Eye (tissue), 1 donor: ENCODE results near the gene SLC66A1.

Experiments used
- DNase-seq: peaks from one replicate; pipeline ENCODE4 v3.0.0-alpha.2; 2015

Gene SLC66A1

DNA sequence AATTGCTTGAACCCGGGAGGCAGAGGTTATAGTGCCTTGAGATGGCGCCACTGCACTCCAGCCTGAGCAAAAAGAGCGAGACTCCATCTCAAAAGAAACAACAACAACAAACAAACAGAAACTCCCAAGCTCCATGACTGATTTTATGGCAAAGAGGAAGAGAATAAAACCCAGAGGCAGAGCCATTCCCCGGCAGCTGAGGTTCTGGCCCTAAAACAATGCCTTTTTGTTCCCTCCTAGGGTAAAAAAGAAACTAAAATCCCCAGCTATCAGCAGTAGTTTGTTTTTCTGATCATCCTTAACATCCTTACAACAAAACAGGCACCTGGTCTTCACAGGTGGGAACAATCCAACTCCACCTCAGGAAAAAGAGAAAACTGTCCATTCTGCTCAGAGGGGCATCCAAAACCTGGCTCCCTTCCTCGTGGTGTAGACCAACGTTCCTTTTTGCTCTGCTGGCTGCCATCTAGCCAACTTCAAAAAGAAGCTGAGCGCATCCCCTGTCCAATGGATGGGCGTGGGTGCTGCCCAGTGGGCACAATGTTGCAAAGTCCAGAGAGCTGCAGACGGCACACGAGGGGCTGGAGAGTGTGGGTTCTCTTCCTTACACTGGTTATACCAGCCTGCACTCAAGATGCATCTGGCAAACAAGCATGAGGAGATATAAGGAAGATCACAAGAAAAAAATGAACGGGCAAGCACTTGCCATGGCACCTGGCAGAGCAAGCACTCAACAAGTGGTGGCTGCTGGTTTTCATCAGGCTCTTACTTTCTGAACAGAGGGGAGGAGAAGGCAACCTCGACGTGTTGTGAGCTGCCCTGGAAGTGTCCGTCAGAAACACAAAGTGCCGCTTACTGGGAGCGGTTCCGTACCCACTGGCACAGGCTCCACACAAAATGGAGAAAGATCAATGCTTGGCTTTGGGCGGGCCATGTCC lies 54.7 kb downstream of the SLC66A1 start:
- DNase-seq = no peak

DNA sequence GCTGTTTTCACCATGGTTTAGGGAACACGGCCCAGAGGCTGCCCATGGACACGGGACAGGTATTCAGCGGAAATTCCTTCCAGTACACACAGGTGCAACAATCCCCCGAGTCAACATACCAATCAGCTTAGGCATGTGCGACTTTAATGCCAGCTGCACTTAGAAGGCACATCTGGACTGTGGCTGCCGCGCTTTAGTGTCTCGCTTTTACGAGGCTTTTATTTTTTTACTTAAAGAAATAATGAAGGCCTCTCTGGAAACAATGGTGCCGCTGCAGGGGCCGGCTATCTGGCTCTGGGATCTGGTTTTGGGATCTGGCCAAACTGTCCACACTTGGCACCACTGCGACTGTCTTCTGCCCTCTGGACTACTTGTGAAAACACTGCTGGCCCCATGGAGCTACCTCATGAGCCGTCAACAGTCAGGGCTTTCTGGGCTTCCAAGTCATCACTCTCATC lies 55.5 kb downstream of the SLC66A1 start:
- DNase-seq = no peak

DNA sequence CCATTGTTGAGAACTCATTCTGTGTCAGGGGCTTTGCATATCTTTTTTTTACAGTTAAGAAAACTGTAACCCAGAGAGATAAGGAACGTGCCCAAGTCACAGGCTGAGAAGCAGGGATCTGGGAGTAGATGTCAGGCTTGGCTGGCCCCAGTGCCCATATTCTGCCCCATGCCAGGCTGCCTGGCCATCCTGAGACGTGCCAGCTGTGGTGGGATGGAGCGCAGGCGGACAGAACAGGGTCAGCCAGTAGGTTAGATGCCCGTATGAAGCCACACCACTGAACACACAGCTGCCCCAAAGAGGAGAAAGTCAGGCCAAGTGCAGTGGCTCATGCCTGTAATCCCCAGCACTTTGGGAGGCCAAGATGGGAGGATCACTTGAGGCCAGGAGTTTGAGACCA lies 55.9 kb downstream of the SLC66A1 start:
- no peak for DNase-seq

DNA sequence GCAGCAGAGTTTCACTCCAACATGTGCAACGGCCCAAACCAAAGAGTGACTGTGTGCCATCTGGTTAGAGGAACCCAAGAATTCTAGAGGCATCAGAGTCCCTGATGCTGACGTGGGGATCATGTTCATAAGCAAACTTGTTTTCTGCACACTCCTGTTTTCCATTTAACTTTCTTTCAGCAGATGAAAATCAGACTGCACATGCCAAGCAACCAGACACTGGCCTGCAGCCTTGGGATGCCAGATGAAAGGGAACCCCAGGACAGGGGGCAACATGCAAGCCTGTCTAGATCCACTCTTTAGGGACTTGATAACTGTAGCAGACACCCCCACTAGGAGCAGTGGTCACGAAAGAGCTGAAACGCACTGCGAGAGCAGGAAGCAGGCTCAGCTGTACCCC lies 56.8 kb downstream of the SLC66A1 start:
- DNase-seq = no peak

DNA sequence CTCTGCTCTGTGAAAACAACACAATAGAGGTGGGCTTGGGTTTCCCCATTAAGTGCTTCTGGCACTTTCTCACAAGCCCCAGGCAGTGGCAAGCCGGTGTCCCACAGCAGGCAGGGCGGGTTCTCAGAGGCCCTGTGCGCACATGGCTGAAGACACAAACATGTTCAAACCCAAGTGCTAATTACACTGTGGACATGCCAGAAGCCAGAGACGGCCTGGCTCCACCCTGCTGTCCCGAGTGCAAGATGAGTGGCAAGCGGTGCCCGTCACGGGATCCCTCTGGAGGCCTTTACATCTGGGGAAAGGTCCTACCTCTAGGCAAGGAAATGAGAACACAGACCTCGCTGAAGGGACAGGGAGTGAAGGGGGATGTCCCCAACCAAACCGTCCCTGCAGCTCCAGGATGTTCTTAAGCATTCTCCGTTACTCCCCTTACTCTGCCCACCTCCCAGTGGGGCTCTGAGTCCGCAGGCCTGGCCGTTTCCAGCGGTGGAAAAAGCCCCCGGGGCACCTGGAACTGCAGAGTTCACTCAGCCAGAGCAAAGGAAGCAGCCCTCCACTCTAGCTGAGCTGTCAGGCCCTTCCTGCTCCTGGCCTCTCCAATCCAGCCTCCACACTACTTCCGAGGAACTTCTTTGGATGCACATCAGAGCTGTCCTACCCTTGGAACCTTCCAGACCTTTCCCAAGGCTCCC lies 57.4 kb downstream of the SLC66A1 start:
- DNase-seq = no peak

DNA sequence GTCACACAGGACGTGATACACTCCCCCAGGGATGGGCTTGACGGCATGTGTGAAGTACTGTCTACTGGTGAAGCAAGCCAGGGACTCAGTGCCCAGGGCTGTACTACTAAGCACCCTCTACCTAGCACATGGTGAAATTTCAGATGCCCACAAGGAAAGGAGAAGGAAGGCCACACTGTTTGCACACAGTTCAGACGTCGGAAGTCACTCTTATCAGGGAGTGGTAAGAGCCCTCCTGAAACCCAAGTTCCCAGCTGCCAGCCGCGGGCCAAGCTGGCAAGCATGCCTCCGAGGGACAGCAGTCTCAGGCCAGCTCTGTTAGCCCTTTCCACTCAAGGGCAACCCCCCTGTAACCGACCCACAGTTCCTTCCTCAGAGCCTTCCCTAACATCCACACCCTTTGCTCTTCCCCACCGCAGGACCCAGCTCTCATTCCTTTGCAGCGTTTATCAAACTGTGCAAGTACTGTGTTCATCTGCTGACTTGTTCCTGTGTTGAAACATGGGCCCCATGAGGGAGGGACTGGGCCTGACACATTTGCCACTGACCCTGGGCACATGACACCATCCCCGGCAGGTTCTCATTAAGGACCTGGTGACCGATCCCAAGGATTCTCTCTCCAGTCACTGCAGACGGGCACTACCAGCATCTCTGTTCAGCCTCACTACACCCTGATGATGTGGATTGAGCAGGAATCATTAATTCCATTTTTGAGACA lies 58.5 kb downstream of the SLC66A1 start:
- no peak for DNase-seq

DNA sequence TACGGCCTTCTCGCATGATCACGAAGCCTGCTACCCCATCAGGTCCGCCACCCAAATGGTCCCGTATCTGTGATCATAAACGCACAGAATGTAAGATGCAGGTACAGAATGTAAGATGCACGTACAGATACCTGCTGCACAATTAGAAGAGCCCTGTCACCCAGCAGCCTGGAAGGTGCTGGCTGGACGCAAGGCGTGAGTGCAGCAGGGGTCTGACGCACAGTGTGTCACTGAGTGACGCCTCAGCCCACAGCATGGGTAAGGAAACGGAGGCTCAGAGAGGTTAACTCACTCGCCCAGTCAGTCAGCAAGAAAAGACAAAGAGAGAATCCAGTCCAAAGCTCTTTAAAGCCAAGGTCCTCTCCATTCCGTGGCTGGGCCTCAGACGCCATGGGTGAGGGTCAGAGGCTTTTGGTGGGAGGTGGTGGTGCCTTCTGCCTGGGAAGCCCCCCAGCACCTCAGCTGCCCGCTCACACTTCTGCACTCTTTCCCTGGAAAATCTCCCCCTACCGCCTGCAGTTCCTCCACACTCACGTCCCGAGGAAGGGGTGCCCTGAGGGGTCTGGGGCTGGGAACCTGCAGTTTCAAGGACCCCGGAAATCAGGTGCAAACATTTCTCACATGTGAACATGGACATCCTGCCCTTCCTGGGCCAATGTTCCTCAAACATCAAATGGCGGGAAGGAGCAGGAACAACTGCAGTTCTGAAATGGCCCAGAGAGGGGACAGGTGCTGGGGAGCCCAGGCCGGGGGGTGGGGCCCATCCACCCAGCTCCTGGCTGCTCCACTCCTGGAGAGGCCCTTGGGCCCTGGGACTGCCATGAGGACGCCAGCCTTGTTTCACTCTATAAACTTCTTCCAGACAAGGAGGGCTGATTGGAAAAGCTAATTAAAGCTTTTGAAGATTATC lies 59.4 kb downstream of the SLC66A1 start:
- no peak for DNase-seq

DNA sequence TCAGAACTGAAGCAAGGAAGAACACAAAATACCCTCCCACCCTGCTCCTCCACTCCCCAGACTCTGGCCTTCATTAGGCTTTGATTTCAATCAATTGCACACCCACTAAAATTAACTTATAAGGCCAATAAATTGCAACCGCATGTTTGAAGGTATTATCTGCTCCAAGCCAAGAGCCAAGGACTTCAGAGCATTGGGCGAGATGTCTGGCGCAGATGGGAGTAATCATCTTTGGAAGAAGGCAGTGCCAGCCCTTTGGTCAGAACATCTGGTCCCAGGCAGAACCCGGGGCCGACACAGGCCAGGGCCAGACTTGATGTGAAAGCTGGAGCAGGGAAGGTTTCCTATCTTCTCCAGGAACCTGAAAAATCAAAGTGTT lies 60.0 kb downstream of the SLC66A1 start:
- DNase-seq = no peak

DNA sequence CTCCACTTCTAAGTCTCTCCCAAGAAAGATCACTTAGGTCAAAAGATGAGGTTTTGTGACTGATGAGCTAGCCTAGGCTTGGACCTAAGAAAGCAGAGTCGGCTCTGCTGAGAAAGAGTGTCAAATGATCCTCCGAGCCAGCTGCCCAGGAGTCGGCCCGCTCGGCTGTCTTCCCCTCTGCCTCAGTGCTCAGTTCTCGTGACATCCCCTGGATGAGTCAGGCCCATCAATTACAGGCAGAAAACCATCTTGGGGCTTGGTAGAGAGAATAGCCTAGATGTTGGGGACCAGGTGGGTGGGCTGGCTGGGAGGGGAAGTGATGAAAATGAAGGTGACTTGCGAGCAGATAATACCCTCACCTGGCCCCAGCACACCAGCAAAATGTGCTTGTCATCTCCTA lies 60.5 kb downstream of the SLC66A1 start:
- no peak for DNase-seq

DNA sequence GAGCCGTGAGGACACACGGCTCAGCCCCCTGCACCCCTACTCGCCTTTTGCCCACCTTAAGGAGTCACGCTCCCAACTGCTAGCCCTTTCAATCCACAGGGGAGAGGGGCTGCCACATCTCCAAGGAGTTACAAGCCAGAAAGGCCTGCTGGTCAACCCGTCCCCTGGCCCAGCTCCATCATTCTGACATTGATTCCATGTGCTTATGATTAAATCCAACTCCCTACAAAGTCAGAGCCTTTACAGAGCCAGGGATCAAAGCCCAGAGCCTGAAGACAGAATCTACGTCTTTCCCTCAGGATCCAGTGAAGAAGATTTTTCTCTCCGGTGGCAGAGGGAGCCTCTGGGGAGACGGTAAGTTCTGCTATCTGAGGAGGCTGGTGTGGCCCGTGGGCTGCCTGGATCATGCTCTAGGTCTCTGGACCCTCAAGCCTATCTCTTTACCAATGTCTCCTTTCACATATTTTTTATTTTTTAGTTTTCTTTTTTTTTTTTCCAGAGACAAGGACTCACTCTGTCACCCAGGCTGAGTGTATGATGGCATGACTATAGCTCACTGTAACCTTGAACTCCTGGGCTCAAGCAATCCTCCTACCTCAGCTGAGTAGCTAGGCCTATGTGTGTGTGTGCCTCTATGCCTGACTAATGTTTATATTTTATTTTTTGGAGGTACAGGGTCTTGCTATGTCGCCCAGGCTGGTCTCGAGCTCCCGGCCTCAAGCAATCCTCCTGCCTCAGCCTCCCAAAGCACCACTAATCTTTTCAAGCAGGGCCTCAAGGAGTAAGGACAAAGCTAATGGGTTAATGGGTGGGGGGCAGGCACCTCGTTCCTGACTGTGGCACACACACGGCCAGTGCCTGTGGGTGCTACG lies 61.3 kb downstream of the SLC66A1 start:
- no peak for DNase-seq

DNA sequence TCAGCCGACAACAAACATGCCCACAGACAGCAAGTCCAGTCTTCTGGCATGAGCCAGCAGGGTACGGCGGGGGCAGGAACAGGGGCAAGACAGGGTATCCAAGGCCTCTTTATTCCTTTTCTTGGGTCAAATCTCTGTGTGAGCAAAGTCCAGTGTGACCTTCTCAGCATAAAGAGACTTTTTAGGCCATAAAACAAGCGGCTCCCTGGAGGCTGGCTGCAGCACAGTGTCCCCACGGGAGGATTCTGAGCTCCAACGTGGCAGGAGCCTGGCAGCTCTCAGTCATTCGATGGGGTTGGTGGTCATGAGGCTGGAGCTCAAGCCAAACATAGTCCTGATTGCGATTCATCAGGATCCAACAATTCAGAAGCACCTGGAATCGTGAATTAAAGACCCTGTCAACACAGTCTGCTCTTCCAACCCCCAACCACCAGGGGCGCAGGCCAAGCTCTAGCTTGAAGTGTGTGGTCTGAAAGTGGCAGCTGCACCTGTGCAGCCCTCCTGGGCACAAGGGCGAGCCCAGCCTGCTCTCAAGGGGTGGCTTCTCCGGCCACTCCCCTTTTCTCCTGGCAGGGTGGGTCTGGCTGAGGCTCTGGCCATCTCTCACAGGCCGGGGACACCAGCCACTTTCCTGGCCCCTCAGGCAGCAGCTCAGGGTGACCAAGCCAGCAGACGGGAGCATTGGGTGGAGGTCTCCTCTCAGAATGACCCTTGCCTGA lies 62.1 kb downstream of the SLC66A1 start:
- no peak for DNase-seq

DNA sequence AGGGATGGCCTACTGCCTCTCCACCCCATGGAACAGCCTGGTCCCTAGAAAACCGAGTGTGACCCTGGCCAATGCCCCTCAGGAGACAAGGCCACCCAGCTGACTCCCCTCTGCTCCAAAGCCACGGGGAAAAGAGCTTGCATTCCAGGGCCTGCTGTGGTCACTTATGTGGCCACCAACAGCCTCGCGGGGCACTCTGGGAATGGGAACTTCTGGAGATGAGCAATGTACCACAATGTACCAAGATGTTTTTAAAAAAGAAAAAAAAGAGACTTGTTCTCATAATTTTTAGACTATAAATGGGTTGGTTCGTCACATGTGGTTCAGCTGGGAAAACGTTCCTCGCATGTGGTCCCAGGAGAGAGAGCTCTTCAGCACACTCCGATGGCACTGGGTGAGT lies 62.8 kb downstream of the SLC66A1 start:
- no peak for DNase-seq

DNA sequence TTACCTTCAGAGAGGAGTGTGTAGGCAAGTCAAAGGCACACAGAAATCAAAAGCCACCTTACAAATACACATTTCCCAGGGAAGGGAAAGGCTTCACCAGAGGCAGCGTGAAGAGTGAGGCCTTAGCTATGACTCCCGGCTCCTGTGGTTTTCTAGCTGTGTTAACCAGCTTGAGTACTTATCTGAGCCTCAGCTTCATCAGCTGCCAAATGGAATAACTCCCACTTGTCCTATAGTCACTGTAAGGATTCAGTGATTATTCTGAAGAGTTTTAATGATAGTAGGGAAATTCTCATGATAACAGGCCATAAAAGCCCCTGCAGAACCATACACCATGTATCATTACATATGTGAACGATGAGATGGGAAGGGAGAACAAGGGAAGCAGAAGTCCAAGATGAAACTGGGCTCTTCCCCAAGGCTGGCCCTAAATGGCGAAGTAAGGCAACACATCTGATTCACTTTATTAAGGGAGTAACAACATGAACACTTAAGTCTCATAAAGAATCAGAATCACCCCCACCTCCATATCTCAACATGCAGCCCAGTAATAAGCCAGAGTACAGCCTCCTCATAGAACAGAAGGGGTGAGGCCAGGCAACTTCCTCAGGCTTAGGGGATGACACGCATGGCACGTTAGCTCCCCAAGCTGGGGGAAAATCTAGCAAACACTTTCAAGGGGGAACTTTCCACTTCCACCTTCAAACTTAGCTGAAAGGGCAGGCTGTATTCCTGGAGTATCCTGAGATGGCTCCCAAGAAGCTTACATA lies 63.7 kb downstream of the SLC66A1 start:
- DNase-seq = no peak

DNA sequence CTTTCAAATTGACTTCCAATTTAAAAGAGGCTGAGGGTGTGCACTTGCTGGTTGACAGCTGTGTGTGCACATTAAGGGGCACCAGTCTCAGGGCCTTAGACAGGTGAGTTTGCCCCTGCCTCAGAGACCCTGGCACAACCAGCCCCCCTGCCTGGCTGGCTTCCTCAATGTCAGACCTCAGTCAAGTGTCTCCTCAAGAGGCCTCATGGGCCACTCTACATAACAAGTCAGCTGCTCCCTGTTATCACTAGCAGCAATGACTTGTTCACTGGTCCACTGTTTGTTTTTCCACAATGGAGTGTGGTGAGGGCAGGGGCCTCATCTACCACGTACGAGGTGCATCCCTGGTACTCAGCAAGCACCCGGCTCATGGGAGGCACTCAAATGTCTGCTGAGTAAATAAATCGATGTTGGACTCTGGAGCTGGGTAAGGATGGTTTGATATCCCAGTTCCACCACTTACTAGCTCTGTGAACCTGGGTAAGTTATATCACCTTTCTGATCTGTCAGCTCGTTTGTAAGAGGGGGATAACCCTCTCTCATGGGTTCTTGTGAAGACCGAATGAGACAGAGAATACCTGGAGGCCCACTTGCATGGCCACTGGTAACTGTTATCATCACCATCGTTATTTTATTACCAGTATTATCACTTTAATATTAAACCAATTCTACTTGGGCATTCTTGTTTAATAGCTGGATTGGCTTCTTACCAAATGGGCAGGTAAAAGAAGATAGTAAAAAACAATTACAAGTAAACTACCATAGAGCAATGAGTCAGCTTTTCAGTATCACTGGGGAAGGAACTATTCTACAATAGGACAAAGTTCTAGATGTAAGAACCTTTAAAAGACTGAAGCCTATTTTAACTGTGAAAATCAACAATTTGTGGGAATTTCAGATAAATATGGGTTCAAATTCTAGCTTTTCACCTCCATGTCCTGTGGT lies 64.6 kb downstream of the SLC66A1 start:
- no peak for DNase-seq

DNA sequence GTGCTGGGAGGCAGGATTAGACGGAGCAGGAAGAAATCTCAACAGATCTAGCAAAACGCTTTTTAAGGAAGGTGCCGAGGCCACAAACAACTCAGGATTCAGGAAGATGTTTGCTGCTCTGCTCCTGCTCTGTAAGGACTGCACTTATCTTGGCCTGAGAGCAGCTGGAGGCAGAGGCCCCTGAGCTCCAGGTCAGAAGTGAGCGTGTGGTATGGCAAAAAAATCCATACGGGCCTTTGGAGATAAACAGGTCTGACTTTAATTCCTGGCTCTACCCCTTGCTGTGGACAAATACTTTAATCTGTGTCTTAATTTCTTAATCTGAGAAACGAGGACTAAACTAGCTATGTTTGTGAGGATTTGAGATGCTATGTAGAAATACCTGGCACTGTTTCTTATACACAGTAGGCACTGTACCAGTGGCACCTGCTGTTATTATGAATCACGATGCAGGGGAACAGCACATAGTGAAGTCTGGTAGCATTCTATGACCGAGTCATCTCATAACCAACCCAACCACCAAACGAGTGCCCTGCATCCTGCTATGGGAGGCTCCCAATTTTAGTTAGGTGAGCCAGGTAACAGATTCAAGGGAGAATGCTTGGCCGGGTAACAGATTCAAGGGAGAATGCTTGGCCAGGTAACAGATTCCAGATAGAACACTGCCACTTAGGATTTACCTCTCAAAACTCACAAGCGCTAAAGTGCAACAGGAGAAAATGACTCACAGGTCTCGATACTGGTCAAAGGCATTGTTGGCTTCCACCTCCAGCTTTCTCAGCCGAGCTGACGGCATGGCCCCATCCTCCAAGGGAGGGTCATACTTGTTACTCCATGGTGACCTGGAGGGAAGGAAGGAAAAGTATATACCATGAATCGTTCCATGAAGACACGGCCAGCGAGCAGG lies 65.9 kb downstream of the SLC66A1 start:
- no peak for DNase-seq
